Activated CD4-positive, alpha-beta T cell treated with anti-CD3 and anti-CD28 coated beads, Interleukin-2, amount 10 ng/mL, durations not matched to agents 7 days and 5 days (primary cell): ENCODE results near the gene RGS17. TPM values are rescaled to one million over a fixed set of nuclear protein-coding genes. Genes with fewer than 3 reads are reported as not detected.
"Not testable (repeated sequence)": the region's sequence is repeated elsewhere in the genome, so short reads cannot be mapped to it uniquely, and the experiment has no call there.

Source experiments
- CTCF ChIA-PET: fragments of 350-600 bp; sonication (Branson Sonifier 250); formaldehyde crosslinking; loops from one replicate; lab custom pipeline; 2021; ENCODE audit warnings: antibody characterized with exemption; lab: Charles Lee
- POLR2A ChIA-PET: fragments of 350-600 bp; sonication (Branson Sonifier 250); formaldehyde crosslinking; loops from one replicate; lab custom pipeline; 2021; ENCODE audit warnings: antibody characterized with exemption; lab: Charles Lee
- DNase-seq: peaks from one replicate; pipeline ENCODE4 v3.0.0-alpha.2; 2020
- H3K27ac Mint-ChIP-seq: one replicate; pipeline ENCODE4 v1.8.0; 2021; ENCODE audit warnings: mild to moderate bottlenecking, moderate library complexity, mixed read lengths
- H3K27me3 Mint-ChIP-seq: one replicate; pipeline ENCODE4 v1.8.0; 2021; ENCODE audit warnings: mixed read lengths
- H3K36me3 Mint-ChIP-seq: one replicate; pipeline ENCODE4 v1.8.0; 2021; ENCODE audit warnings: low read depth, mixed read lengths
- H3K4me1 Mint-ChIP-seq: one replicate; pipeline ENCODE4 v1.8.0; 2021; ENCODE audit warnings: mixed read lengths
- H3K4me3 Mint-ChIP-seq: one replicate; pipeline ENCODE4 v1.8.0; 2021; ENCODE audit warnings: mild to moderate bottlenecking, moderate library complexity, mixed read lengths
- H3K9me3 Mint-ChIP-seq: one replicate; pipeline ENCODE4 v1.8.0; 2021; ENCODE audit warnings: mixed read lengths
- total RNA-seq, 2 experiments: library from RNA; stranded (reverse); gene quantifications; one replicate each; pipeline ENCODE4 v1.2.3, GENCODE V29; 2021

Gene RGS17
- total RNA-seq, 2 experiments from 2014 or later: not detected

DNA sequence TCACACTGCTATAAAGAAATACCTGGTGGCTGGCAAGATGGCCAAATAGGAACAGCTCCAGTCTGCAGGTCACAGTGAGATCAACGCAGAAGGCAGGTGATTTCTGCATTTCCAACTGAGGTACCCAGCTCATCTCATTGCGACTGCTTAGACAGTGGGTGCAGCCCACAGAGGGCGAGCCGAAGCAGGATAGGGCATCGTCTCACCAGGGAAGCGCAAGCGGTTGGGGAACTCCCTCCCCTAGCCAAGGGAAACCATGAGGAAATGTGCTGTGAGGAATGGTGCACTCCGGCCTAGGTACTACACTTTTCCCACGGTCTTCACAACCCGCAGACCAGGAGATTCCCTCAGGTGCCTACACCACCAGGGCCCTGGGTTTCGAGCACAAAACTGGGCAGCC lies 20.5 kb downstream of the RGS17 start:
- DNase-seq, CTCF ChIA-PET, H3K36me3 Mint-ChIP-seq, H3K27ac Mint-ChIP-seq, H3K4me1 Mint-ChIP-seq, H3K27me3 Mint-ChIP-seq, POLR2A ChIA-PET, H3K4me3 Mint-ChIP-seq, H3K9me3 Mint-ChIP-seq: not testable (repeated sequence)

DNA sequence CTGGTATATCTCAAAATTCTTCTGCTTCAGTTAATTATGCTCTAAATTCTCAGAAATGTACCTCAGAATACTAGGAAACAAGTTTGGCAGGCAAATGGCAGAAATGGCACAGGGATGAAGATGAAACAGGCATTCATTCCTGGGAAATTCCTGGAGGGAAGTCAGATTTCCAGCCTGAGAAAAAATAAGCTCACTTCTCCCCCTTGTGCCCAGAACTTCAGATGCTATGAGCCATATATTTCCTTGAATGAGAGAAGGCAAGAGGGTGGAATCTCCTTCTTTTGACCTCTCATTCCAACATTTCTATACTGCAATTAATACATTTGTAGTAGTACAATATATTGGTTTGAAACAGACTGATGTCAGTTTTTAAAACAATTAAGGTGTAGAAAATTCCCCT lies 22.8 kb downstream of the RGS17 start:
- Mint-ChIP-seq H3K27me3 (peaks cover 4% of the 10 kb centered on the region), H3K27ac (no peak overlapping the region), H3K36me3 (no peaks in the 10 kb centered on the region), H3K4me1 (no peaks in the 10 kb centered on the region), H3K9me3 (no peaks in the 10 kb centered on the region), H3K4me3 (no peak overlapping the region)
- CTCF ChIA-PET: no interaction called here
- POLR2A ChIA-PET: no interaction called here
- DNase-seq: no peak

DNA sequence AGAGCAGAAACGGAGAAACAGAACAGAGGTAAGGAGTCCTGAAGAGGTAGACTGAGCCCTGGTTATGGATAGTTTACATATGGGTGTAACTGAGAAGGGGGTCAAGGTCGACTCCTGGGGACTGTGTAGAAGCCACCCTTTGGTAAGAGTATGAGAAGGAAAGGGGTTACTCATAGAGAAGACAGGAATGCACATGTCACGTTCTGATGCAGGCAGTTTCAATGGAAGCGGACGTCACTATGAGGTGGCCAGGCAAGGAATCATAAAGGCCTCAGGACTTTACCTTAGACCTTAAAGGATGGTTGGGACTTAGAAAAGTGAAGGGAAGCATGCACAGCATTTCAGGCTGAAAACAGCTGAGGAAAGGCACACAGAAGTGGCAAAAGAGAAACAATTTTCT lies 25.1 kb downstream of the RGS17 start:
- no peak for DNase-seq
- POLR2A ChIA-PET: no interaction called here
- Mint-ChIP-seq H3K36me3 (no peaks in the 10 kb centered on the region), H3K27ac (no peak overlapping the region), H3K4me3 (no peak overlapping the region), H3K9me3 (no peaks in the 10 kb centered on the region), H3K4me1 (no peaks in the 10 kb centered on the region), H3K27me3 (peaks cover 4% of the 10 kb centered on the region)
- CTCF ChIA-PET: no interaction called here

GRCh38 chr6:153104220-153104619 lies 26.9 kb downstream of the RGS17 start:
- CTCF ChIA-PET: no interaction called here
- no peaks in the 10 kb centered on the region for H3K9me3 Mint-ChIP-seq
- peaks cover 6% of the 10 kb centered on the region for H3K27me3 Mint-ChIP-seq
- no peak overlapping the region for H3K4me3 Mint-ChIP-seq
- POLR2A ChIA-PET: no interaction called here
- H3K4me1 Mint-ChIP-seq: no peaks in the 10 kb centered on the region
- DNase-seq: no peak
- no peaks in the 10 kb centered on the region for H3K36me3 Mint-ChIP-seq
- no peak overlapping the region for H3K27ac Mint-ChIP-seq

DNA sequence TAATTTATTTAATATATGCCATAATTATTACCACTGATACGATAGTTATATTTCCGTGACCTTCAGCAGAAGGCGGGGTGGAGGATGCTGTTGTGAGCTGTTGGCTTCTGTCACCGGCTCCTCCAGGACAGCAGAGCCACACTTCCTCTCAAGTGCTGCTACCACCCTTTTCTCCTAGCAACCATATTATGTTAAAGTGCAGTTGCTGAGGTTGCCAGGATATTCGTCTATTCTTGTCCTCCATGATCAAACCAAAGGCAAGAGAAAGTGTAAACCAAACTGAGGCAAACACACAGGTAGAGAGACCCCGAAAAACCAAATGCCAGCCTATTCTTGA lies 27.8 kb downstream of the RGS17 start:
- Mint-ChIP-seq H3K4me1 (no peaks in the 10 kb centered on the region), H3K27ac (no peak overlapping the region), H3K27me3 (peaks cover 6% of the 10 kb centered on the region), H3K9me3 (no peaks in the 10 kb centered on the region), H3K36me3 (no peaks in the 10 kb centered on the region), H3K4me3 (no peak overlapping the region)
- ChIA-PET POLR2A (no interaction called here), CTCF (no interaction called here)
- DNase-seq: no peak

DNA sequence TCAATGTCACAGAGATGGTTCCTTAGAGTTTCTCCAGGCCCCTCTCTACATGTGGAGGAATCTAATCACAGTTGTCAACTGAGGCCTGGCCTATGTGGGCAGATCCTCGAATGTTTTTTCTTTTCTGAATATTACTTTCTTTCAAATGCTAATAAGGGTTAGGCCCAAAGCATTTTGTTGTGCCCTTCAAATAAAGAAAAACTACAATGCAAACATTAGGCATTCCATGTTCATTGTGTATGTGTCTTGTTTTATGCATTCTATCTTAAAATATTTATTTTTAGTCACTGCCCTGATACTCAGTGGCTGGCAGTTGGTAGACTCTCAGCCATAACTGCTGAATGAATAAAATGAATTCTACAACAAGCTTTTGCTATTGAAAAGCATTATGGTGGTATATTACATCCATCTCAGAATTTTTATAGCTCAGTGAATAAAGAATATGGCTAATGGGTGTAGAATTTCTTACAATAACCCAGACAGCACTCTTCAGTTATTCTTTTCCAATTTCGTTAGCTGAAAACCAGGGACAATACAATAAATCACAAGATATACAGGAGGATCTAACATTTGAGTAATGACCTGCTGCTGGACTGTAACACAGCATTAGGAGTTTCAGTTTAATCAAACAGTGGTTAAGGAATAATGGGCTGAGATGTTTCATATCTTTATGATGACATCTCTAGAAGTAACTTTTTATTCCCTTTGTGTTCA lies 28.3 kb downstream of the RGS17 start:
- Mint-ChIP-seq H3K4me3 (no peak overlapping the region), H3K36me3 (no peaks in the 10 kb centered on the region), H3K4me1 (no peaks in the 10 kb centered on the region), H3K27ac (no peak overlapping the region), H3K9me3 (no peaks in the 10 kb centered on the region), H3K27me3 (peaks cover 8% of the 10 kb centered on the region)
- no peak for DNase-seq
- CTCF ChIA-PET: no interaction called here
- POLR2A ChIA-PET: no interaction called here

DNA sequence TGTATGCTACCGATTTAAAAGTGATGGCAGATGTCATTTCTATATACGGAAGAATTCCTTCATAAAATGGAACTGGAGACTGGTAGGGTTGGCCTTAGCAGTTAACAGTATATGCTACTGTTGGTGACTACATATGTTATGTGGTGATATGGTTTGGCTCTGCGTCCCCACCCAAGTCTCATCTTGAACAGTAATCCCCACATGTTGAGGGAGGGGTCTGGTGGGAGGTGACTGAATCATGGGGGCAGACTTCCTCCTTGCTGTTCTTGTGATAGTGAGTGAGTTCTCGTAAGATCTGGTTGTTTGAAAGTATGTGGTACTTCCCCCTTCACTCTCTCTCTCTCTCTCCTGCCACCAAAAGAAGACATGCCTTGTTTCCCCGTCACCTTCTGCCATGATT lies 29.6 kb downstream of the RGS17 start:
- Mint-ChIP-seq H3K27ac (no peak overlapping the region), H3K4me3 (no peak overlapping the region), H3K27me3 (peaks cover 6% of the 10 kb centered on the region), H3K36me3 (no peaks in the 10 kb centered on the region), H3K4me1 (no peaks in the 10 kb centered on the region), H3K9me3 (no peaks in the 10 kb centered on the region)
- CTCF ChIA-PET: no interaction called here
- POLR2A ChIA-PET: no interaction called here
- no peak for DNase-seq

DNA sequence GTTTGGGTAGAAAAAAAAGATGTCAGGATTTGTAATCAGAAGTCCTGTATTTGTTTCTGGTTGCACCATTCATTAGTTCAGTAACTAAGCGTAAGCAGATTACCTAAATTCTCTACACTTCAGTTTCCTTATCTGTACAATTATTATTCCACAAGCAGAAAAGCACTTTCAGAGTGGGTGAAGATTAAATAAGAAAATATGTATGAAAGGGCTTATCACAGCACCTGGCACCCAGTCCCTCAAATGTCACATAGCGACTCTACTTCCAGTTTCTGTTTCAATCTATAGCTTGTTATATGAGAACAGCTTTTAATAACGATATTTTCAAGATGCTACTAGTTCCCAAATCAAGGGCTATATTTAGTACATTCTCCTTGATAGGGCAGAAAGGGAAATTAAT lies 31.4 kb downstream of the RGS17 start:
- CTCF ChIA-PET: no interaction called here
- Mint-ChIP-seq H3K27me3 (peaks cover 9% of the 10 kb centered on the region), H3K9me3 (no peaks in the 10 kb centered on the region), H3K4me1 (no peaks in the 10 kb centered on the region), H3K4me3 (no peak overlapping the region), H3K36me3 (no peaks in the 10 kb centered on the region), H3K27ac (no peak overlapping the region)
- DNase-seq: no peak
- POLR2A ChIA-PET: no interaction called here

DNA sequence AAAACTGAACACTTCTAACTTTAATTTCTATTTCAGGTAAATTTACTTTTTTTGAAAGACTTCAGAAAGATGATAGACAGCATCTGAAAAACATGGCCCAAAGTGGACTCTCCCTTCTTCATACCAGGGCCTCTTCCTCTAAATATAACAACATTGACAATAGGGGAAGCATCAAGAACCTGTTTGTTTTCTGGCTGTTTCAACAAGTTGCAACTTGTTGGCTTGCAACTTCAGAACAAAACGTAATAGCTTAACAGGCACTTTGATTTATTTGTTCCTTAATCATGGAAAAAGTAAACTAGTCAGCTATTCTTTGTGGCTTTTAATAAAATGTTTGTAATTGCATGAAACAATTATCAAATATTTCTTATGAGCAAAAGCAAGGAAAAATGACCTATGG lies 34.3 kb downstream of the RGS17 start:
- H3K27ac Mint-ChIP-seq: no peak overlapping the region
- CTCF ChIA-PET: interaction anchor here (0.6 kb wide), 1 partner anchor 8 kb away, joined by 3 read pairs; no protein-coding TSS in a partner anchor
- no peaks in the 10 kb centered on the region for H3K9me3 Mint-ChIP-seq
- POLR2A ChIA-PET: no interaction called here
- no peaks in the 10 kb centered on the region for H3K4me1 Mint-ChIP-seq
- H3K4me3 Mint-ChIP-seq: no peak overlapping the region
- peaks cover 9% of the 10 kb centered on the region for H3K27me3 Mint-ChIP-seq
- H3K36me3 Mint-ChIP-seq: no peaks in the 10 kb centered on the region
- DNase-seq: no peak

- H3K27me3 Mint-ChIP-seq: peaks cover 9% of the 10 kb centered on the region
- H3K36me3 Mint-ChIP-seq: no peaks in the 10 kb centered on the region
- H3K4me1 Mint-ChIP-seq: no peaks in the 10 kb centered on the region
- H3K9me3 Mint-ChIP-seq: no peaks in the 10 kb centered on the region
- no peak overlapping the region for H3K4me3 Mint-ChIP-seq
- no peak for DNase-seq
- ChIA-PET POLR2A (no interaction called here), CTCF (no interaction called here)
- H3K27ac Mint-ChIP-seq: no peak overlapping the region
These were observed 35.1 kb downstream of the RGS17 start for GRCh38 chr6:153096031-153096430.

GRCh38 chr6:153092082-153093013 lies 38.7 kb downstream of the RGS17 start:
- H3K27me3 Mint-ChIP-seq: peaks cover 3% of the 10 kb centered on the region
- CTCF ChIA-PET: interaction anchor here (0.7 kb wide), 1 partner anchor 178 kb away, joined by 3 read pairs; no protein-coding TSS in a partner anchor

GRCh38 chr6:153090241-153090930 lies 40.7 kb downstream of the RGS17 start:
- ChIA-PET CTCF (no interaction called here), POLR2A (no interaction called here)
- Mint-ChIP-seq H3K27ac (no peak overlapping the region), H3K4me3 (no peak overlapping the region), H3K27me3 (no peaks in the 10 kb centered on the region), H3K9me3 (no peaks in the 10 kb centered on the region), H3K4me1 (no peaks in the 10 kb centered on the region), H3K36me3 (no peaks in the 10 kb centered on the region)
- DNase-seq: no peak

More at GRCh38 chr6:153092082-153093013, 38.7 kb downstream of the RGS17 start:
- DNase-seq: no peak
- POLR2A ChIA-PET: no interaction called here
- no peaks in the 10 kb centered on the region for H3K9me3 Mint-ChIP-seq
- no peak overlapping the region for H3K4me3 Mint-ChIP-seq
- no peak overlapping the region for H3K27ac Mint-ChIP-seq
- H3K4me1 Mint-ChIP-seq: no peaks in the 10 kb centered on the region
- no peaks in the 10 kb centered on the region for H3K36me3 Mint-ChIP-seq

DNA sequence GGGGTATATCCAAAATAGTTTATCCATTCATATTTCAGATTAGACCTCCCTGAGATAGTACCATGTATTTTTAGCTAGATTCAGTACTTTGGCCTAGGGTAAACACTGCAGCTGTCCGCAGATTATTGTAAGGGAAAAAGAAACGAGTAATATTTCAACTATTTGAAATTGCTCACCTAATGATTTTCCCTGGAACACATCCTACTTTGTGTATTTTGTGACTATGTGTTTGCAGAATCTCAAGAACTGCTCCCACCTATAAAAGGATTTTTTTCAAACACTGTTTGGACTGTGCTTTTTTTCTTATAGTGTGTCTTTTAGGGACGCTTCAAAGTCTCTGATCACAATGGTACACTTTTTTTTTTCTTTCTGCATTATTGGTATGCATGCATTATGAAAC lies 42.3 kb downstream of the RGS17 start:
- ChIA-PET POLR2A (no interaction called here), CTCF (interaction anchor here (0.5 kb wide), 1 partner anchor 9 kb away, joined by 3 read pairs; no protein-coding TSS in a partner anchor)
- Mint-ChIP-seq H3K27ac (no peak overlapping the region), H3K9me3 (no peaks in the 10 kb centered on the region), H3K27me3 (peaks cover 3% of the 10 kb centered on the region), H3K4me3 (no peak overlapping the region), H3K36me3 (no peaks in the 10 kb centered on the region), H3K4me1 (no peaks in the 10 kb centered on the region)
- no peak for DNase-seq
